ENCODE results near the gene AMPH. TPM values are rescaled to one million over a fixed set of nuclear protein-coding genes. Genes with fewer than 3 reads are reported as not detected.

AMPH gene
- total RNA-seq, 1 experiment from 2014 or later = not detected

DNA sequence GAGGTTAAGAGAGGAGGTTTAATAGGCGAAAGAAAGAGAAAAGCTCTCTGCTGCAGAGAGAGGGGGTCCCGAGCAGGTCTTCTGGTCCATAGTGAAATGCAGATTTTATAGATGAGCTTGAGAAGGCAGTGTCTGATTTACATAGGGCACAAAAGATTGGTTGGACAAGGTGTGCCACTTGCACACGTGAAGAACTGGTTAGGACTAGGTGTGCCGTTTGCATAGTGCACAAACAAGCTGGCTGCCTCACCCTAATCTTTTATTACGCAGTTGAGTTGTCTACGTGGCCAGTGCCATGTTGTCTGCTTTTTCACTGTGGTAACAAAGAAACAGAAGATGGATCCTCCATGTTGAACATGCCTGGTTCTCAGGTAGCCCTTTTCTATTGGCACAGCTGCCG, 82.6 kb downstream of the AMPH start:
- ChIA-PET CTCF (no interaction called here), POLR2A (ENCODE audit: unreplicated experiment) (no interaction called here)
- Histone ChIP-seq H3K4me3 (no peak overlapping the region), H3K4me1 (replicated peaks; ENCODE audit: insufficient read depth) (no peaks in the 10 kb centered on the region), H3K4me2 (no peak overlapping the region), H4K20me1 (ENCODE audit: insufficient read depth) (no peaks in the 10 kb centered on the region), H3K9me2 (ENCODE audit: insufficient read depth) (no peaks in the 10 kb centered on the region), H3K79me2 (ENCODE audit: low read depth) (no peaks in the 10 kb centered on the region), H3K36me3 (ENCODE audit: low read depth) (no peaks in the 10 kb centered on the region), H3K9me3 (ENCODE audit: insufficient read depth, low read depth) (no peaks in the 10 kb centered on the region), H2AFZ (no peak overlapping the region), H3K27ac (no peak overlapping the region), H3F3A (ENCODE audit: insufficient read depth, low read depth) (no peaks in the 10 kb centered on the region), H3K27me3 (ENCODE audit: insufficient read depth, low read depth) (peaks cover 27% of the 10 kb centered on the region)
- DNase-seq = no peak
- intact Hi-C loops (cut with micrococcal nuclease; ENCODE audit: unreplicated experiment) = no loop called here
- TF ChIP-seq CTCF (conservative IDR thresholded peaks at IDR 0.05) = no peak
- TF ChIP-seq EZH2 (IDR thresholded peaks at IDR 0.05; ENCODE audit: low read depth) = no peak
- no TSS peak for BruUV-seq (replicated peaks)

GRCh38 chr7:38546763-38547162, 84.4 kb downstream of the AMPH start:
- no peaks in the 10 kb centered on the region for H3F3A ChIP-seq (ENCODE audit: insufficient read depth, low read depth)
- no peaks in the 10 kb centered on the region for H3K36me3 ChIP-seq (ENCODE audit: low read depth)
- ChIA-PET CTCF (no interaction called here), POLR2A (ENCODE audit: unreplicated experiment) (no interaction called here)
- H3K9me2 ChIP-seq (ENCODE audit: insufficient read depth) = no peaks in the 10 kb centered on the region
- H2AFZ ChIP-seq = no peak overlapping the region
- no peak for DNase-seq
- H3K79me2 ChIP-seq (ENCODE audit: low read depth) = no peaks in the 10 kb centered on the region
- no TSS peak for BruUV-seq (replicated peaks)
- no peaks in the 10 kb centered on the region for H4K20me1 ChIP-seq (ENCODE audit: insufficient read depth)
- H3K27me3 ChIP-seq (ENCODE audit: insufficient read depth, low read depth) = peaks cover 27% of the 10 kb centered on the region
- TF ChIP-seq CTCF (conservative IDR thresholded peaks at IDR 0.05) (no peak), EZH2 (IDR thresholded peaks at IDR 0.05; ENCODE audit: low read depth) (no peak)
- no peak overlapping the region for H3K4me2 ChIP-seq
- no peaks in the 10 kb centered on the region for H3K4me1 ChIP-seq (replicated peaks; ENCODE audit: insufficient read depth)
- no peak overlapping the region for H3K27ac ChIP-seq
- no peaks in the 10 kb centered on the region for H3K9me3 ChIP-seq (ENCODE audit: insufficient read depth, low read depth)
- no peak overlapping the region for H3K4me3 ChIP-seq
- intact Hi-C loops (cut with micrococcal nuclease; ENCODE audit: unreplicated experiment) = no loop called here

DNA sequence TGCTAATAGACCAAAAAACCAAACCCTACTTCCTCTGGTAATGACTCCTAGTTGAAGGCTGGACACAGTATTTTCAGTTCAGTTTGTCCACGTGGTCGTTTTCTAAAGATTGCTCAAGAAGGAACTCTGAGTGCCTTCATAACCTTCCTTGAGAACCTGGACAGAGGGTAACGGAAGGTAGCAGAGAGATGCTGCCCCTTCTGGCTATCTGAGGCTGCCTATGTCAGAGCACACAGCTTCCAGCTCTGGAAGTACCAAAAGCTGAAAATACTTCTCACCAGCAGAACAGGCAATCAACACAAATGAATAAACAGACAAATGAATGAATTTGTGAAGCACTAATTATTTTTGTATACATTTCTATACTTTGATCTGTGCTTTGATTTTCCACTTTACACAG, 85.2 kb downstream of the AMPH start:
- CTCF ChIA-PET = no interaction called here
- H2AFZ ChIP-seq = no peak overlapping the region
- no peaks in the 10 kb centered on the region for H3F3A ChIP-seq (ENCODE audit: insufficient read depth, low read depth)
- intact Hi-C loops (cut with micrococcal nuclease; ENCODE audit: unreplicated experiment) = no loop called here
- H3K36me3 ChIP-seq (ENCODE audit: low read depth) = no peaks in the 10 kb centered on the region
- no TSS peak for BruUV-seq (replicated peaks)
- no peaks in the 10 kb centered on the region for H3K9me3 ChIP-seq (ENCODE audit: insufficient read depth, low read depth)
- H3K4me3 ChIP-seq = no peak overlapping the region
- no peaks in the 10 kb centered on the region for H3K4me1 ChIP-seq (replicated peaks; ENCODE audit: insufficient read depth)
- H3K27ac ChIP-seq = no peak overlapping the region
- no peaks in the 10 kb centered on the region for H3K9me2 ChIP-seq (ENCODE audit: insufficient read depth)
- H3K79me2 ChIP-seq (ENCODE audit: low read depth) = no peaks in the 10 kb centered on the region
- TF ChIP-seq CTCF (conservative IDR thresholded peaks at IDR 0.05) = no peak
- no peak for TF ChIP-seq EZH2 (IDR thresholded peaks at IDR 0.05; ENCODE audit: low read depth)
- POLR2A ChIA-PET (ENCODE audit: unreplicated experiment) = no interaction called here
- no peak for DNase-seq
- no peaks in the 10 kb centered on the region for H4K20me1 ChIP-seq (ENCODE audit: insufficient read depth)
- no peak overlapping the region for H3K4me2 ChIP-seq
- H3K27me3 ChIP-seq (ENCODE audit: insufficient read depth, low read depth) = peaks cover 27% of the 10 kb centered on the region
